ENCODE measurements around the gene LRRC49.
A peak's percentile ranks its signal among the peaks of the same experiment; 100 is the strongest.

Gene LRRC49

GRCh38 chr15:70912187-70912586, 19.6 kb downstream of the LRRC49 start:
- Histone ChIP-seq H3K36me3 (ENCODE audit: low read depth) (peaks cover 29% of the 10 kb centered on the region), H3K27ac (ENCODE audit: poor library complexity, severe bottlenecking) (no peak overlapping the region), H3K9me3 (ENCODE audit: severe bottlenecking) (peaks cover 9% of the 10 kb centered on the region), H3K27me3 (ENCODE audit: insufficient read depth, poor library complexity, severe bottlenecking) (no peaks in the 10 kb centered on the region), H3K4me3 (ENCODE audit: severe bottlenecking) (no peak overlapping the region), H3K4me1 (ENCODE audit: insufficient read depth, poor library complexity, severe bottlenecking) (peaks cover 13% of the 10 kb centered on the region)
- no peak for TF ChIP-seq CTCF (IDR thresholded peaks at IDR 0.05; ENCODE audit: poor library complexity, severe bottlenecking)
- ATAC-seq (ENCODE audit: low read depth) = 0 out of 3 replicates have a peak, but pooled peaks have one; percentile 50
- DNase-seq (ENCODE audit: low spot score) = no peak

GRCh38 chr15:70916531-70916930, 23.9 kb downstream of the LRRC49 start:
- peaks cover 13% of the 10 kb centered on the region for H3K4me1 ChIP-seq (ENCODE audit: insufficient read depth, poor library complexity, severe bottlenecking)
- TF ChIP-seq CTCF (IDR thresholded peaks at IDR 0.05; ENCODE audit: poor library complexity, severe bottlenecking) = no peak
- H3K4me3 ChIP-seq (ENCODE audit: severe bottlenecking) = no peak overlapping the region
- no peaks in the 10 kb centered on the region for H3K27me3 ChIP-seq (ENCODE audit: insufficient read depth, poor library complexity, severe bottlenecking)
- no peaks in the 10 kb centered on the region for H3K9me3 ChIP-seq (ENCODE audit: severe bottlenecking)
- DNase-seq (ENCODE audit: low spot score) (no peak), ATAC-seq (ENCODE audit: low read depth) (no peak)
- H3K27ac ChIP-seq (ENCODE audit: poor library complexity, severe bottlenecking) = no peak overlapping the region
- 0 out of 2 replicates have a peak, but pooled peaks cover 8% of the 10 kb centered on the region for H3K36me3 ChIP-seq (ENCODE audit: low read depth)

- Histone ChIP-seq H3K27ac (ENCODE audit: poor library complexity, severe bottlenecking) (no peak overlapping the region), H3K36me3 (ENCODE audit: low read depth) (0 out of 2 replicates have a peak, but pooled peaks cover 8% of the 10 kb centered on the region), H3K27me3 (ENCODE audit: insufficient read depth, poor library complexity, severe bottlenecking) (no peaks in the 10 kb centered on the region), H3K4me3 (ENCODE audit: severe bottlenecking) (no peak overlapping the region), H3K4me1 (ENCODE audit: insufficient read depth, poor library complexity, severe bottlenecking) (peaks cover 5% of the 10 kb centered on the region), H3K9me3 (ENCODE audit: severe bottlenecking) (no peaks in the 10 kb centered on the region)
- DNase-seq (ENCODE audit: low spot score) = no peak
- ATAC-seq (ENCODE audit: low read depth) = no peak
- no peak for TF ChIP-seq CTCF (IDR thresholded peaks at IDR 0.05; ENCODE audit: poor library complexity, severe bottlenecking)
Observed at GRCh38 chr15:70917955-70918354, 25.3 kb downstream of the LRRC49 start.

GRCh38 chr15:70920981-70921696, 28.5 kb downstream of the LRRC49 start:
- DNase-seq (ENCODE audit: low spot score) (no peak), ATAC-seq (ENCODE audit: low read depth) (no peak)
- Histone ChIP-seq H3K4me3 (ENCODE audit: severe bottlenecking) (no peak overlapping the region), H3K4me1 (ENCODE audit: insufficient read depth, poor library complexity, severe bottlenecking) (peaks cover 12% of the 10 kb centered on the region), H3K36me3 (ENCODE audit: low read depth) (no peaks in the 10 kb centered on the region), H3K27ac (ENCODE audit: poor library complexity, severe bottlenecking) (no peak overlapping the region), H3K27me3 (ENCODE audit: insufficient read depth, poor library complexity, severe bottlenecking) (no peaks in the 10 kb centered on the region), H3K9me3 (ENCODE audit: severe bottlenecking) (no peaks in the 10 kb centered on the region)
- TF ChIP-seq CTCF (IDR thresholded peaks at IDR 0.05; ENCODE audit: poor library complexity, severe bottlenecking) = no peak

- ATAC-seq (ENCODE audit: low read depth) (no peak), DNase-seq (ENCODE audit: low spot score) (no peak)
- peaks cover 12% of the 10 kb centered on the region for H3K4me1 ChIP-seq (ENCODE audit: insufficient read depth, poor library complexity, severe bottlenecking)
- H3K36me3 ChIP-seq (ENCODE audit: low read depth) = no peaks in the 10 kb centered on the region
- no peak for TF ChIP-seq CTCF (IDR thresholded peaks at IDR 0.05; ENCODE audit: poor library complexity, severe bottlenecking)
- no peak overlapping the region for H3K4me3 ChIP-seq (ENCODE audit: severe bottlenecking)
- H3K9me3 ChIP-seq (ENCODE audit: severe bottlenecking) = no peaks in the 10 kb centered on the region
- no peaks in the 10 kb centered on the region for H3K27me3 ChIP-seq (ENCODE audit: insufficient read depth, poor library complexity, severe bottlenecking)
- H3K27ac ChIP-seq (ENCODE audit: poor library complexity, severe bottlenecking) = no peak overlapping the region
Observed at GRCh38 chr15:70922119-70922518, 29.5 kb downstream of the LRRC49 start.

Data from RWPE2 (cell line).